Testis (tissue), 3 donors: Measurements from ENCODE around the gene MEN1. TPM values are rescaled to one million over a fixed set of nuclear protein-coding genes. Genes with fewer than 3 reads are reported as not detected.

ENCODE experiments used
- DNase-seq: peaks from one replicate; pipeline ENCODE4 v3.0.0-alpha.2; 2019
- H3K27ac ChIP-seq, 2 donors: fragments of 200-600 bp; sonication (generic); one replicate each; pipeline ENCODE4 v1.5.1; 2019
- H3K27me3 ChIP-seq: fragments of 200-600 bp; sonication (generic); one replicate; pipeline ENCODE4 v1.5.1; 2019
- H3K36me3 ChIP-seq: fragments of 200-600 bp; sonication (generic); one replicate; pipeline ENCODE4 v1.5.1; 2017; ENCODE audit warnings: low read depth; ENCODE audit errors: missing control alignments
- H3K4me1 ChIP-seq: fragments of 200-600 bp; sonication (generic); one replicate; pipeline ENCODE4 v1.5.1; 2019
- H3K4me3 ChIP-seq, 2 donors: fragments of 200-600 bp; sonication (generic); one replicate each; pipeline ENCODE4 v1.5.1; 2017 to 2019
- H3K9me3 ChIP-seq: fragments of 200-600 bp; sonication (generic); one replicate; pipeline ENCODE4 v1.5.1; 2017
- CTCF ChIP-seq, 3 experiments: fragments of 450-650 bp in 2 of 3; fragments of 200-600 bp in 1 of 3; sonication (generic) in 1 of 3; IDR thresholded peaks; one replicate each; pipeline ENCODE4 v1.5.1; 2016 to 2019; ENCODE audit warnings: antibody characterized with exemption in 3 of 3, mild to moderate bottlenecking in 2 of 3, moderate library complexity in 1 of 3
- POLR2A ChIP-seq: fragments of 450-650 bp; IDR thresholded peaks from one replicate; pipeline ENCODE4 v1.6.1; 2017; ENCODE audit warnings: antibody characterized with exemption, mild to moderate bottlenecking, moderate library complexity
- WGBS, 2 donors: methylation state at CpG; one replicate each; pipeline ENCODE4 v1.1.5; 2018; 5-methylcytosine and 5-hydroxymethylcytosine counted together
- intact Hi-C: fragments of 100-400 bp; cut with DNase I; formaldehyde crosslinking; loops from one replicate; pipeline ENCODE4 v1.15.1; 2023; ENCODE audit warnings: low total_unique reads
- polyA plus RNA-seq: library from polyadenylated mRNA; stranded (reverse); fragments of 350-450 nt; fragmentation: Illumina TruSeq; extraction: RNeasy Lipid Tissue Mini Kit (QIAGEN cat#74804); gene quantifications from one replicate; pipeline ENCODE4 v1.2.3, GENCODE V29; 2014; ENCODE audit warnings: low read depth, low replicate concordance; ENCODE audit not compliant: insufficient read depth
- total RNA-seq, 2 donors: library from RNA; depleted of rRNA; stranded (reverse); fragments of >200 nt; gene quantifications; one replicate each; pipeline ENCODE4 v1.2.3, GENCODE V29; 2016

Gene MEN1
- total and polyA plus RNA-seq, 3 donors from 2014 or later = 29.7 to 40.8 (median 36.7) TPM

- no peak overlapping the region for H3K4me3 ChIP-seq
- intact Hi-C loops = no loop called here
- 66 to 71% methylated on average over 6 to 13 of the region's 13 CpGs for WGBS, 2 donors
- H3K4me1 ChIP-seq = peaks cover 21% of the 10 kb centered on the region
- H3K9me3 ChIP-seq = no peaks in the 10 kb centered on the region
- H3K36me3 ChIP-seq = no peaks in the 10 kb centered on the region
- peak overlapping the region in 1 of 2 donors; percentile 41 for H3K27ac ChIP-seq
- no peak for DNase-seq
- no peaks in the 10 kb centered on the region for H3K27me3 ChIP-seq
- TF ChIP-seq POLR2A (no peak), CTCF (IDR thresholded peaks at IDR 0.05) (no peak)
Measured at GRCh38 chr11:64801561-64802369, 8.6 kb downstream of the MEN1 start.

DNA sequence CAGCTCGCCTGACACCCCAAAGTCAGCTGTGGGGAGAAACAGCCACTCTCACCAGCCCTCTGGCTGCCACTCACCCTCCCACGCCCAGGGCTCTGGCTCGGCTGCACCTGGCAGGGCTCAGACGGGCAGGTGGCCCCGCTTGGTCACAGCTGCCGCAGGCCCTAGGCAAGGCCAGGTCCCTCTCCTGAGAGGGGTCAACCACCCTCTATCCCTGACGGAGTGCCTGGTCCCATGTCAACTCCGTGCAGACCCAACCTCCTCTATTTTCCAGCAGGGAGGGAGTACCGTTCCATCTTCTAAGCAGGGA, 9.2 kb downstream of the MEN1 start:
- H3K27ac ChIP-seq = no peak overlapping the region
- no peaks in the 10 kb centered on the region for H3K27me3 ChIP-seq
- no peaks in the 10 kb centered on the region for H3K36me3 ChIP-seq
- H3K4me3 ChIP-seq = no peak overlapping the region
- no peak for TF ChIP-seq POLR2A
- TF ChIP-seq CTCF (IDR thresholded peaks at IDR 0.05) = no peak
- H3K4me1 ChIP-seq = peaks cover 21% of the 10 kb centered on the region
- no peaks in the 10 kb centered on the region for H3K9me3 ChIP-seq
- 87% methylated on average over 9 of the region's 9 CpGs; no CpG with 5 or more reads in 1 of the 2 donors for WGBS, 2 donors
- intact Hi-C loops = no loop called here
- DNase-seq = no peak

GRCh38 chr11:64800303-64801157, 9.8 kb downstream of the MEN1 start:
- Histone ChIP-seq H3K36me3 (no peaks in the 10 kb centered on the region), H3K9me3 (no peaks in the 10 kb centered on the region), H3K4me3 (no peak overlapping the region), H3K27ac (peak overlapping the region in 1 of 2 donors; percentile 7), H3K4me1 (peaks cover 21% of the 10 kb centered on the region), H3K27me3 (no peaks in the 10 kb centered on the region)
- DNase-seq = no peak
- TF ChIP-seq CTCF (IDR thresholded peaks at IDR 0.05) = no peak
- no peak for TF ChIP-seq POLR2A
- WGBS, 2 donors = 71 to 80% methylated on average over 11 to 25 of the region's 26 CpGs
- intact Hi-C loops = no loop called here

DNA sequence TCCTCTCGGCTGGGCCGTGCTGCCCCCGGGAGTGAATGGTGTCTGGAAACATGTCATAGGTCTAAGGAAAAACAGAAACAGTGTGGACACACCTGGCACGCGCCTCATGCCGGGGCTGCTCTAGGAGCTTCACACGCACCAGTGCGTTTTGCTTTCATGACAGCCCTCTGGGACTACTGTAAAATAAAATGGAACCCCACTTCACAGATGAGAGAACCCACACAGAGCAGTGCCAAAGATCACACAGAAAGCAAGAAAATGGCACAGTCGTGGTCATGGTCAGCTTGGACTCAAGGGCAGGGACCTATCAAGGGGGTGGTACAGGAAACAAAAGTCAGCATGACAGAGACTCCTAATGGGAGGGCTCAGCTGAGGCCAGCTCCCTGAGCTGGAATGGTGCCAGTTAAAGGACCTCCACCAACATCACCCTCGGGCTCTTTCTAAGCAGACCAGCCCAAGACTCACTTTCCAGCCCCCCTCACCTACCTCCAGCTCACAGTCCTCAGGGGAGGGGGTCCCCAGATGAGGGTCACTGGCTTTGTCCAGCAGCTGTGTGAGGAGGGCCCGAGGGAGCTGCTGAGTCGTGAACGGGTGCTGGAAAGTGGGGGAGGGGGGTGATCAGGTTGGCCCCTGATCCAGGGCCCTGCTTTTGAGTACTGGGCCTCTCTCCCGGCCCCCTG, 10.6 kb downstream of the MEN1 start:
- DNase-seq = no peak
- Histone ChIP-seq H3K36me3 (no peaks in the 10 kb centered on the region), H3K27ac (peak overlapping the region in 1 of 2 donors; percentile 7), H3K4me3 (no peak overlapping the region), H3K4me1 (peaks cover 21% of the 10 kb centered on the region), H3K27me3 (no peaks in the 10 kb centered on the region), H3K9me3 (no peaks in the 10 kb centered on the region)
- intact Hi-C loops = no loop called here
- WGBS, 2 donors = 68 to 72% methylated on average over 14 of the region's 14 CpGs
- TF ChIP-seq POLR2A (no peak), CTCF (IDR thresholded peaks at IDR 0.05) (no peak)
